Measurements from ENCODE around the gene COQ4.

DNA sequence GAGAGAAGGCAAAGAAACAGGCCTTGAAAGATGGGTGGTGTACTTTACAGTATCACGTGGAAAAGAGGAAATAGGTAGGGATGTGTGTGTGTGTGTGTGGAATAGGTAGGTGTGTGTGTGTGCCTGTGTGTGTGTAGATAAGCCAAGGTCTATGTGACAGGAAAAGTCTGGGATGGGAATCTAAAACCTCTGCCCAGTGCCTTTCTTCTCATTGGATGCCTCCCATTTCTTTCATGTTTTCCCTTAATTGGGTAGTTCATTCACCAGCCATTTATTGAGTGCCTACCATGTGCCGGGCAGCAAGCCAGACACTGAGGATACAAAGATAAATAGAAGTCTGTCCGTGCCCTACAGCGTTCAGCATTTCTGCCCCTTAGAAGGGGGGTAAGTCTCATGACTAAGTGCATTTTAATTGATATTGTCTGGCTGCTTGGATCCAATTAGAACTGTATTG lies 49.6 kb downstream of the COQ4 start:
- TF ChIP-seq POLR2A (IDR thresholded peaks at IDR 0.05; ENCODE audit: low read depth, low read length) (no peak), POLR2AphosphoS5 (IDR thresholded peaks at IDR 0.05; ENCODE audit: low read depth, low read length) (no peak), TAF1 (IDR thresholded peaks at IDR 0.05; ENCODE audit: borderline replicate concordance, low read depth, low read length) (no peak)

Measured in GM12892 (cell line).